DMS79 treated with DMSO at 0.1 percent for 48 hours (cell line): Measurements from ENCODE around the gene RNF149.
"Not testable (repeated sequence)": the region's sequence is repeated elsewhere in the genome, so short reads cannot be mapped to it uniquely, and the experiment has no call there.

Source experiments
- DNase-seq: peaks from one replicate; lab custom pipeline; 2025; lab: John Stamatoyannopoulos, UW

RNF149 gene

GRCh38 chr2:101330253-101330933, 21.9 kb upstream of the RNF149 start:
- DNase-seq: no peak

GRCh38 chr2:101329026-101329425, 20.5 kb upstream of the RNF149 start:
- no peak for DNase-seq

GRCh38 chr2:101328474-101329007, 20.0 kb upstream of the RNF149 start:
- no peak for DNase-seq

- DNase-seq: peak; percentile 95
Measured at GRCh38 chr2:101327863-101328394, 19.4 kb upstream of the RNF149 start.

GRCh38 chr2:101325425-101325824, 16.9 kb upstream of the RNF149 start:
- no peak for DNase-seq

- not testable (repeated sequence) for DNase-seq
Measured at GRCh38 chr2:101316568-101316967, 8.1 kb upstream of the RNF149 start.

- DNase-seq: no peak
Measured at GRCh38 chr2:101311696-101312017, 3.2 kb upstream of the RNF149 start.

- DNase-seq: no peak
Measured at GRCh38 chr2:101310834-101311695, 2.6 kb upstream of the RNF149 start.

GRCh38 chr2:101310090-101310833, 1.8 kb upstream of the RNF149 start:
- no peak for DNase-seq

- DNase-seq: no peak
Measured at GRCh38 chr2:101307950-101308431, 510 bp downstream of the RNF149 start.

GRCh38 chr2:101307503-101307902, 998 bp downstream of the RNF149 start:
- DNase-seq: no peak

- DNase-seq: no peak
Measured at GRCh38 chr2:101306410-101306809, 2.1 kb downstream of the RNF149 start.

GRCh38 chr2:101305492-101306078, 2.9 kb downstream of the RNF149 start:
- DNase-seq: no peak

GRCh38 chr2:101305035-101305434, 3.5 kb downstream of the RNF149 start:
- no peak for DNase-seq

GRCh38 chr2:101303688-101304087, 4.8 kb downstream of the RNF149 start:
- DNase-seq: no peak

- no peak for DNase-seq
Measured at GRCh38 chr2:101302016-101302415, 6.5 kb downstream of the RNF149 start.

GRCh38 chr2:101300836-101301235, 7.7 kb downstream of the RNF149 start:
- no peak for DNase-seq

GRCh38 chr2:101300164-101300563, 8.3 kb downstream of the RNF149 start:
- no peak for DNase-seq

- no peak for DNase-seq
Measured at GRCh38 chr2:101299604-101300003, 8.9 kb downstream of the RNF149 start.

- no peak for DNase-seq
Measured at GRCh38 chr2:101297383-101297782, 11.1 kb downstream of the RNF149 start.

- DNase-seq: no peak
Measured at GRCh38 chr2:101296371-101296770, 12.1 kb downstream of the RNF149 start.

GRCh38 chr2:101295895-101296294, 12.6 kb downstream of the RNF149 start:
- DNase-seq: no peak
